CMK (cell line): ENCODE data around the gene SUMO3.

ENCODE experiments used
- DNase-seq: peaks from one replicate; pipeline ENCODE4 v3.0.0-alpha.2; 2010; ENCODE audit warnings: low read depth

The SUMO3 gene

GRCh38 chr21:44758781-44759627 is 58.9 kb downstream of the SUMO3 start:
- DNase-seq = no peak

- no peak for DNase-seq
Observed at GRCh38 chr21:44758141-44758561, 59.7 kb downstream of the SUMO3 start.

- no peak for DNase-seq
Observed at GRCh38 chr21:44757731-44758130, 60.1 kb downstream of the SUMO3 start.

- no peak for DNase-seq
Observed at GRCh38 chr21:44756423-44757185, 61.3 kb downstream of the SUMO3 start.
